GM12891 (cell line): ENCODE measurements around the gene LMNTD2. TPM values are rescaled to one million over a fixed set of nuclear protein-coding genes. Genes with fewer than 3 reads are reported as not detected.

ENCODE experiments used
- DNase-seq: peaks from one replicate; pipeline ENCODE4 v3.0.0; 2011; ENCODE audit warnings: low spot score; ENCODE audit not compliant: insufficient read length
- FAIRE-seq: peaks from 2 replicates; lab custom pipeline; 2011; peaks lifted over from hg19 to GRCh38; lab: Jason Lieb, UNC
- PAX5 ChIP-seq: IDR thresholded peaks from 2 replicates; pipeline ENCODE4 v1.6.1; 2011; ENCODE audit warnings: low read length, moderate library complexity, mild to moderate bottlenecking; ENCODE audit not compliant: insufficient read depth, severe bottlenecking
- POLR2A ChIP-seq: IDR thresholded peaks from 2 replicates; pipeline ENCODE4 v1.6.1; 2011; ENCODE audit warnings: low read depth, low read length, control low read depth
- POLR2AphosphoS5 ChIP-seq: IDR thresholded peaks from 2 replicates; pipeline ENCODE4 v1.6.1; 2011; ENCODE audit warnings: low read depth, low read length, control low read depth
- POU2F2 ChIP-seq: IDR thresholded peaks from 2 replicates; pipeline ENCODE4 v1.6.1; 2011; ENCODE audit warnings: low read depth, mild to moderate bottlenecking, control low read depth, low read length, moderate library complexity
- SPI1 ChIP-seq: IDR thresholded peaks from 2 replicates; pipeline ENCODE4 v1.6.1; 2011; ENCODE audit warnings: low read depth, low read length, control low read depth
- TAF1 ChIP-seq: IDR thresholded peaks from 2 replicates; pipeline ENCODE4 v1.6.1; 2011; ENCODE audit warnings: low read depth, low read length, control low read depth
- polyA plus RNA-seq: library from polyadenylated mRNA; unstranded; fragments of >200 nt; gene quantifications from one replicate; pipeline ENCODE4 v1.2.1, GENCODE V29; 2012; ENCODE audit warnings: low read depth, missing spikeins, inconsistent platforms; ENCODE audit not compliant: missing spikeins

Gene LMNTD2, protein sequence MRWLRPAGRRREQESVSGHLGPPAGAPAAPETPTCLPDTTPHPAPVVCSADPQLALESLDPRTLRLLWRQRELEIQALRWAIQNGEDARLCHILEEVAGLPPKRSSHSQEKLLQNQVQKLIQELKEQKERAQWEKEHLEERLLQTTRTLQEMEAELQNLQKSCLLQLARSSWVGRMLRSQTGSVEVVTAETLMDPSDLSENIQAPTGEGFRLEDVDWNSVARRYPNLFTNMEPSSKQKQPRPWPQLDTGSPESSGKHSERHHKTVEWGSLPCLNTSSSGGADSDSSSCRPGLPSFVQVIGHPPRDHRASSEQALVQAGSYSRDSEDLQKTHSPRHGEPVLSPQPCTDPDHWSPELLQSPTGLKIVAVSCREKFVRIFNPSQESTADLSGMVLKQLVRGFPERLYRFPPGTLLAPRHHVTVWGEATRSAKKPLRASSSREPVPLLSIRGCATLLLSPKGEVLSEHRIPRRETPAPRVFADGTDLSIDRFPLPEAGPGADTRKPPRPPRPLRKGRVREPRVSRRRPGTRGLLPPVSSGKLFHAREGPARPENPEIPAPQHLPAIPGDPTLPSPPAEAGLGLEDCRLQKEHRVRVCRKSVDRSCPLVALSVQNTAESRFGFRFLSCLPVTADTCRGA
- polyA plus RNA-seq, result 3.6 TPM

DNA sequence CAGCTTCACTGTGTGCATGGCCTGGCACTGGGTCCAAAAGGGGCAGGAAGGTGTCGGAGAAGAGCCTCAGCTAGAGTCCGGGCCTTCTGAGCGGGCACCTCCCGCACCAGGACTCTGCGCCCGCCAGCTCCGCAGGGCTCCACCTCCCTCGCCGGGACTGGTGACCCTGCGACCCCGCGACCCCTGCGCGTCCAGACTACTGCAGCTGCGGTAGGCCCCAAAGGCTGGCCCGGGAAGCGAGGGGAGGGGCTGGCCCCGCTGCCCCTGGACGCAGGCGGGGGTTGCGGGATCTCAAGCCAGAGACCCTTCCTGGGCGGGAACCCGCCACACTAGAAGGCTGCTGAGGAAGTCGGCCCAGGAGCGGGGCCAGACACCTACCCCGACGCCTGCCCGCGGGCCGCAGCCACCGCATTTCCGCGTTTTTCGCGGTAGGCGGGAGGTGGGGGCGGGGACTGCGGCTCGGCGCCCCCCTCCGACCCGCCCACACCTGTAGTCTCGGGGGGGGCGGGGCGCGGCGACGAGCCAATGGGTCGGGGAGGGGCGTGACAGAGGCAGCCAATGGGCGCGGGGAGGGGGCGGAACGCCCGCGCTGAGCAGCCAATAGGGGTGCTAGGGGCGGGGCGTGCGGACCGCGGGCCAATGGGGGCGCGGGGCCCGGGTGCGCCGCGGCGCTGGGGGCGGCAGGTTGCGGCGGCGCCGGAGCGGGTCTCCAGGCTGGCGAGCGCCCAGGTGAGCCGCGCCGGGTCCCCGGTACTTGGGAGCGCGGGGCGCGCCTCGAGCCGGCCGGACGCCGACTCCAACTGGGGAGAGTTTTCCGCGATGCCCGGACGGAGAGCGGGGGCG lies at the start of gene LMNTD2, which contains the start of gene RASSF7:
Gene LMNTD2, minus strand, starts transcription at position 434 of the 843 bp plus-strand sequence. Its CDS starts 22 bp downstream, at position 412.
Gene RASSF7, plus strand, starts transcription at position 666 of the 843 bp plus-strand sequence. CDS start 799 bp downstream, outside the sequence.
- FAIRE-seq (peak; percentile 99), DNase-seq (peak; percentile 100)
- no peak for TF ChIP-seq PAX5

DNA sequence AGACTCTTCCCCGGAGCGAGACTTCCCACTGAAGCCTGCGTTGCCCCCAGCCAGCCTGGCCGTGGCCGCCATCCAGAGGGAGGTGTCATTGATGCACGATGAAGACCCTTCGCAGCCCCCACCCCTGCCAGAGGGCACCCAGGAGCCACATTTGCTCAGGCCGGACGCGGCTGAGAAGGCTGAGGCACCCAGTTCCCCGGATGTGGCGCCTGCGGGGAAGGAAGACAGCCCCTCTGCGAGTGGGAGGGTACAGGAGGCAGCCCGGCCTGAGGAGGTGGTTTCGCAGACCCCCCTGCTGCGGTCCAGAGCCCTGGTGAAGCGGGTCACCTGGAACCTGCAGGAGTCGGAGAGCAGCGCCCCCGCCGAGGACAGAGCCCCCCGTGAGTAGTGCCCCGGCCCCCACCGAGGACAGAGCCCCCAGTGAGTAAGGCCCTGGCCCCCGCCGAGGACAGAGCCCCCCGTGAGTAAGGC lies 48.8 kb upstream of the LMNTD2 start:
- DNase-seq (no peak), FAIRE-seq (no peak)
- TF ChIP-seq TAF1, result no peak
- no peak for TF ChIP-seq SPI1
- TF ChIP-seq PAX5, result no peak
- TF ChIP-seq POLR2A, result no peak
- no peak for TF ChIP-seq POU2F2
- TF ChIP-seq POLR2AphosphoS5, result no peak

DNA sequence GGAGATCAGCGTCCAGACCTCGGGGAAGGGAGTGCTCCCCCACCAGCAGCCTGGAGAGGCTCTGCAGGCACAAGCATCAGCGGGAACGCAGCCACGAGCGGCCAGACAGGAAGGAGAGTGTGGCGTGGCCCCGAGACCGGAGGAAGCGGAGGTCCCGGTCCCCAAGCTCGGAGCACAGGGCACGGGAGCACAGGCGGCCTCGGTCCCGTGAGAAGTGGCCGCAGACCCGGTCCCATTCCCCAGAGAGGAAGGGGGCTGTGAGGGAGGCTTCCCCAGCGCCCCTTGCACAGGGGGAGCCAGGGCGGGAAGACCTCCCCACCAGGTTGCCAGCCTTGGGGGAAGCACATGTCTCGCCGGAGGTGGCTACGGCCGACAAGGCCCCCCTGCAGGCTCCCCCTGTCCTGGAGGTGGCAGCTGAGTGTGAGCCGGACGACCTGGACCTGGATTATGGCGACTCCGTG lies 48.3 kb upstream of the LMNTD2 start:
- FAIRE-seq, result no peak
- DNase-seq, result no peak
- no peak for TF ChIP-seq PAX5
- TF ChIP-seq POU2F2, result no peak
- TF ChIP-seq TAF1, result no peak

DNA sequence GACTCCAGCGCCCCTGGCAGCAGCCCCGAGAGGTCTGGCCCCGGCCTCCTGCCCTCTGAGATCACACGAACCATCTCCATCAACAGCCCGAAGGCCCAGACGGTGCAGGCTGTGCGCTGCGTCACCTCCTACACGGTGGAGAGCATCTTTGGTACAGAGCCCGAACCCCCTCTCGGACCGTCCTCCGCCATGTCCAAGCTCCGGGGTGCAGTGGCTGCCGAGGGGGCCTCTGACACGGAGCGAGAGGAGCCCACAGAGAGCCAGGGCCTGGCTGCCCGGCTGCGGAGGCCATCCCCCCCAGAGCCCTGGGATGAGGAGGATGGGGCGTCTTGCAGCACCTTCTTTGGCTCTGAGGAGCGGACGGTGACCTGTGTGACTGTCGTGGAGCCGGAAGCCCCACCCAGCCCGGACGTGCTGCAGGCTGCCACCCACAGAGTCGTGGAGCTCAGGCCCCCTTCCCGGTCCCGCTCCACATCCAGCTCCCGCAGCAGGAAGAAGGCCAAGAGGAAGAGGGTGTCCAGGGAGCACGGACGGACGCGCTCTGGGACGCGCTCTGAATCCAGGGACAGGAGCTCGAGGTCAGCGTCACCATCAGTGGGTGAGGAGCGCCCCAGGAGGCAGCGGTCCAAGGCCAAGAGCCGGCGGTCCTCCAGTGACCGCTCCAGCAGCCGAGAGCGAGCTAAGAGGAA lies 47.6 kb upstream of the LMNTD2 start:
- DNase-seq (no peak), FAIRE-seq (no peak)
- no peak for TF ChIP-seq SPI1
- TF ChIP-seq POLR2AphosphoS5, result no peak
- TF ChIP-seq POLR2A, result no peak
- no peak for TF ChIP-seq TAF1
- TF ChIP-seq PAX5, result no peak
- TF ChIP-seq POU2F2, result no peak

DNA sequence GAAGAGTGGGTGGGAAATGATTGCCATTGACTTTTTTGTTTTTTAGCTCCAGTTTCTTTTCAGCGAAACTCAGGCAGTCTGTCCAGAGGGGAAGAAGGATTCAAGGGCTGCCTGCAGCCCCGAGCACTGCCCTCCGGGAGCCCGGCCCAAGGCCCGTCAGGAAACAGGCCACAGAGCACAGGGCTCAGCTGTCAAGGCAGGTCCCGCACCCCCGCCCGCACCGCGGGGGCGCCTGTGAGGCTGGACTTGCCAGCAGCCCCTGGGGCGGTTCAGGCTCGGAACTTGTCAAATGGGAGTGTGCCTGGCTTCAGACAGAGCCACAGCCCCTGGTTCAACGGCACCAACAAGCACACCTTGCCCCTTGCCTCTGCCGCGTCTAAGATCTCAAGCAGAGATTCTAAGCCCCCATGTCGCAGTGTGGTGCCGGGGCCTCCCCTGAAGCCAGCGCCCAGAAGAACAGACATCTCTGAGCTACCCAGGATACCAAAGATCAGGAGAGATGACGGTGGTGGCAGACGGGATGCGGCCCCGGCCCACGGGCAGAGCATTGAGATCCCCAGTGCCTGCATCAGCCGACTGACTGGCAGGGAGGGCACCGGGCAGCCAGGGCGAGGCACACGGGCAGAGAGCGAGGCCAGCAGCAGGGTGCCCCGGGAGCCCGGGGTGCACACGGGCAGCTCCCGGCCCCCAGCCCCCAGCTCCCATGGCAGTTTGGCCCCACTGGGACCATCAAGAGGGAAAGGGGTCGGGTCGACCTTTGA lies 46.7 kb upstream of the LMNTD2 start:
- DNase-seq, result no peak
- FAIRE-seq, result no peak
- TF ChIP-seq POLR2AphosphoS5, result no peak
- no peak for TF ChIP-seq PAX5
- no peak for TF ChIP-seq POLR2A
- no peak for TF ChIP-seq TAF1
- no peak for TF ChIP-seq SPI1

DNA sequence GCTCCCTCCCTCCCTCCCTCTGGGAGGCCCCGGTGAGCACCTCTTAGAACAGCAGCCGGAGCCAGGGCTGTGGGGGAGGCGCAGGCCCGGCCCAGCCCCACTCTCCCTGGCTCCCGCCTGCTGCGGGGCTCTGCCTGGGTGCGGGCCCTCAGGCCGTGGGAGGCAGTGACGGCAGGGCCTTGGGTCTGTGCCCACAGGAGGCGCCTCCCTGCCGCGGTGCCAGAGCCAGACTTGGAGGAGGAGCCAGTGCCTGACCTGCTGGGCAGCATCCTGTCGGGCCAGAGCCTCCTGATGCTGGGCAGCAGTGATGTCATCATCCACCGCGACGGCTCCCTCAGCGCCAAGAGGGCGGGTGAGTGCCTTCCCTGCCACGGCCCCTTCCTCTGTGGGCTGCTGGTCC lies 45.7 kb upstream of the LMNTD2 start:
- no peak for TF ChIP-seq TAF1
- TF ChIP-seq SPI1, result no peak
- FAIRE-seq (no peak), DNase-seq (no peak)

DNA sequence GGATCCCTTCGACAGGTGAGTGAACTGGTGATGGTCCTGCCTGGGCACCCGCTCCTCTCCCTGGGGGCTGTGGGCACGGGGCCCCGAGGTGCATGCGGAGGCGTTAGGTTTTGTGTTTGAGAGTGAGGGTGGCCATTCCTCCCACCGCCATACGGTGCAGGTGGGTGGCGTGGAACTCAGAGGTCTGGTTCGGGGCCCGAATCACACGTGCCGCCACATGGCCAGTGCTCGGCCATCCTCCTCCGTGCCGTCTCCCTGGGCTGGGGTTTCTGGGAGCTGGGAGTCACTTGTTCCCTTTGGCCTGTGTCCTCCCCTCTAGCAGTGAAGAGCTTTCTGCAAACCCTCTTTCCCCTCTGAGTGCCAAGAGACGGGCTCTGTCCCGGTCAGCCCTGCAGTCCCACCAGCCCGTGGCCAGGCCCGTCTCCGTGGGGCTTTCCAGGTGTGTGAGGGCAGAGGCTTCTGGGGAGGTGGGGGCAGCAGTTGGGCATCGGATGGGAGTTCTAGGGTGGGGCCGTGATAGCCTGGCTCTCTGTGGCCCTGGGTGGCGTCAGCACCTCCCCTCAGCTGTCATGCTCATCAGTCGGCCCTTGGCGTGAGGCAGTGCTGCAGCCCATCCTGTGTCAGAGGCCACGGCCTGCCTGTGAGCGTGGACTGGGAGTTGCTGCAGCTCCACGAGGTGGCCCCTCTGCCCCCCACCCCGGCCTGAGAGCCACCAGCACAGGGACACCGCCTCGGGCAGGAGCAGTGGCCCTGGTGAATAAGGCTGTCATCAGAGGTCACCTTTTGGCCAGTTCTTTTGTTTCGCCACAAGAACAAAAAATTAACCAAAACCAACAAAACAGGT lies 45.0 kb upstream of the LMNTD2 start:
- DNase-seq (no peak), FAIRE-seq (no peak)
- TF ChIP-seq POU2F2, result no peak
- TF ChIP-seq TAF1, result no peak
- TF ChIP-seq POLR2AphosphoS5, result no peak
- TF ChIP-seq POLR2A, result no peak

DNA sequence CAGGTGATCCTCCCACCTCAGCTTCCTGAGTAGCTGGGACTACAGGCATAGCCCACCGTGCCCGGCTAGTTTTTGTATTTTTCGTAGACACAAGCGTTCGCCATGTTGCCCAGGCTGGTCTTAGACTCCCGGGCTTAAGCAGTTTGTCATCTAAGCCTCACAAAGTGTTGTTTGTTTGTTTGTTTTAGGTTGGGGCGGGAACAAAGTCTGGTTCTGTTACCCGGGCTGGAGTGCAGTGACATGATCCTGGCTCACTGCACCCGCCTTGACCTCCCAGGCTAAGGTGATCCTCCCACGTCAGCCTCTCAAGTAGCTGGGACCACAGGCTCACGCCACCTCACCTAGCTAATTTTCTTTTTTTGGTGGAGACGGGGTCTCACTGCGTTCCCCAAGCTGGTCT lies 42.6 kb upstream of the LMNTD2 start:
- FAIRE-seq, result no peak
- TF ChIP-seq SPI1, result no peak
- no peak for TF ChIP-seq PAX5
- TF ChIP-seq POLR2AphosphoS5, result no peak
- TF ChIP-seq POLR2A, result no peak
- no peak for TF ChIP-seq TAF1
- no peak for TF ChIP-seq POU2F2

More for the DNA sequence above, 42.6 kb upstream of the LMNTD2 start:
- DNase-seq, result no peak
